ENCODE data around the gene MPZ. TPM values are rescaled to one million over a fixed set of nuclear protein-coding genes. Genes with fewer than 3 reads are reported as not detected.

The MPZ gene
- total RNA-seq, 4 donors from 2014 or later, result 1.8 to 9.0 (median 4.2) TPM

DNA sequence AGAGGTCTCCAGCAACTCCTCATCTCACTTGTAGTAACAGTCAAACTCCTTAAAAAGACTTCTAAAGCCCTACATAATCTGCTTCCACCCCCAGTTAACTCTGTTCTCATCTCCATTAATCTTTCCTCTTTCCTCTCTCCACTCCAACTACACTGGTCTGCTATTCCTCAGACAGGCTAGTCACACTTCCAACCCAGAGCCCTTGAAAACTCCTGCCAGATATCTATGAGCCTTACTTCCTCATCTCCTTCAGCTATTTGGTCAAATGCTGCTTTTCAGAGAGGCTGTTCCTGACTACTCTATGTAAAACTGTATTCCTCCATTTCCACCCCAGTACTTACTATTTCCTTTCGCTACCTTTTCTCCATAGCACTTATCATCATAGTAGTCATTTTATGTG lies 26.8 kb downstream of the MPZ start:
- no peak for TF ChIP-seq CTCF (IDR thresholded peaks at IDR 0.05)
- no peak for DNase-seq (ENCODE audit: low spot score)
- ATAC-seq (ENCODE audit: low FRiP score), result no peak

- no peak for TF ChIP-seq CTCF (IDR thresholded peaks at IDR 0.05)
- ATAC-seq (ENCODE audit: low FRiP score) (no peak), DNase-seq (ENCODE audit: low spot score) (no peak)
These were observed 34.9 kb downstream of the MPZ start for GRCh38 chr1:161274874-161275273.

DNA sequence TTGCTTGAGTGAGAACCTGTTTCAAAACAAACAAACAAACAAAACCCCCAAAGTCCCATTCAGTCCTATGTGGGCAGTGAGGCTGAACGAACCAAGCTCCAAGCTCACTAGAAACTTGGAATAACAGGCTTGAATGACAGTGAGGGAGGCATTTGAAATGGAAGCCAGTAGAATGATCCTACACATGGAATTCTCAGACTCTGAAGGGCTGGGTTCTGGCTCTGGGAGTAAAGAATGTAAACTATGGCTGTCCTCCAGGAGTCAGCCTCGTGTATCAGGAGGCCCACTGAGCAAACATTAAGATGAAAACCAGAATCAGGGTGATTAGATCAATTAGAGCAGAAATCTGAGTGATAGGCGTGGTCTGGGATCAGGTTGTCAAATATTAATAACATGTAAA lies 36.4 kb downstream of the MPZ start:
- TF ChIP-seq CTCF (IDR thresholded peaks at IDR 0.05), result no peak
- no peak for ATAC-seq (ENCODE audit: low FRiP score)
- DNase-seq (ENCODE audit: low spot score), result no peak

- ATAC-seq (ENCODE audit: low FRiP score), result no peak
These were observed 42.4 kb downstream of the MPZ start for GRCh38 chr1:161267321-161267720.

DNA sequence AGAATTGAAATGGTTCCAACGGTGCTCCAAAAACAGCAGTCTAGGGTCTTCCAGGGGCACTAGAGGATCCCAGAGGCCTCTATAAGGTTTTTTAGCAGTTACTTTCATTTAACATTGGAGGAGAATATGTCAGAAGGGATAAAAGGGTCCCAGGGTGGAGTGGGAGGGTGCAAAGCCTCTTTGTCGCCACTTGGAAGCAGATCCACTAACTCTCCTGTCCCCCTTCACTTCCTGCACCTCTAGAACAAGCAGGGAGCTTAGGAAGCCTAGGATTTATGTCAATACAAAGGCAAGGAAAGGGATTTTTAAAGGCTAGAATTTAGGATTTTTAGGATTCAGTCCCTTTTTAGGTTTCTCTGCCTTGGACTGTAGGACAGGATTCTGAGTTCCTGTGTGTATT lies 42.9 kb downstream of the MPZ start:
- TF ChIP-seq CTCF (IDR thresholded peaks at IDR 0.05), result no peak
- DNase-seq (ENCODE audit: low spot score) (no peak), ATAC-seq (ENCODE audit: low FRiP score) (no peak)

More at GRCh38 chr1:161267321-161267720, 42.4 kb downstream of the MPZ start:
- DNase-seq (ENCODE audit: low spot score), result no peak
- TF ChIP-seq CTCF (IDR thresholded peaks at IDR 0.05), result no peak

DNA sequence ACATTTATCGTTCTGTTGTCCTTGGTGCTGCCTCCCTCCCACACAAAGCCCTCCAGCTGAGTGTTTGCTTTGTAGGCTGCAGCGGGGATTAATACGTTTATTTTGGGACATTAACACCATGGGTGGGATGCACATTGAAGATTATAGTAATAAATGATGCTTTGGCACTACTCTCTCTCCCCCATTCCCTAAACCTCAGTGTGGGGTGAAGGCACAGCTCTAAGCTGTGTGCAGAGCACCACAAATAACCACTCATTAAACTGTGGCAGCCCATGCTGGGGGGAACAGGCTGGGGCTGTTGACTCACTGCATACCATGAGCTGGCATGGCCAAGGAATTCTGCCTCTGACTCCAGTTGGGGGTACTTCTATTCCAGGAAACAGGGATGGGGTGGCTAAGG lies 43.6 kb downstream of the MPZ start:
- TF ChIP-seq CTCF (IDR thresholded peaks at IDR 0.05), result no peak
- ATAC-seq (ENCODE audit: low FRiP score) (no peak), DNase-seq (ENCODE audit: low spot score) (no peak)

GRCh38 chr1:161265305-161265704 lies 44.5 kb downstream of the MPZ start:
- no peak for ATAC-seq (ENCODE audit: low FRiP score)
- TF ChIP-seq CTCF (IDR thresholded peaks at IDR 0.05), result no peak
- no peak for DNase-seq (ENCODE audit: low spot score)

Measured in omental fat pad (tissue), 4 donors.